A549 (cell line): ENCODE measurements around the gene ALKAL2. TPM values are rescaled to one million over a fixed set of nuclear protein-coding genes. Genes with fewer than 3 reads are reported as not detected.

Source experiments
- ATAC-seq, 2 experiments: fragments of 200-7000 bp in 1 of 2; fragments of >200 bp in 1 of 2; cut with Nextera tagmentation in 1 of 2; cut with Tn5 transposase in 1 of 2; 3 replicates each; pipeline versions ENCODE4 v1.8.0 to v1.9.1; 2018 to 2020; ENCODE audit warnings: mild to moderate bottlenecking in 1 of 2, moderate library complexity in 1 of 2
- CTCF ChIA-PET: fragments of 300-600 bp; sonication (Branson Sonifier 250); formaldehyde crosslinking; extraction: SDS; loops from one replicate; lab custom pipeline; 2021; ENCODE audit warnings: antibody characterized with exemption, inconsistent platforms; lab: Yijun Ruan, JAX
- POLR2A ChIA-PET: fragments of 350-600 bp; formaldehyde crosslinking; extraction: SDS; loops from one replicate; lab custom pipeline; 2021; ENCODE audit warnings: antibody characterized with exemption, inconsistent platforms; lab: Yijun Ruan, JAX
- DNase-seq, 2 experiments: peaks; one replicate each; pipeline versions ENCODE4 v3.0.0 to v3.0.0-alpha.2; 2011 to 2016; ENCODE audit warnings: low read depth in 1 of 2, low spot score in 1 of 2
- FAIRE-seq: peaks from 2 replicates; lab custom pipeline; 2011; peaks lifted over from hg19 to GRCh38; lab: Jason Lieb, UNC
- H3K27ac ChIP-seq, 2 experiments: fragments of >200 bp; sonication (Bioruptor Twin); formaldehyde crosslinking; 3 replicates each; pipeline ENCODE4 v1.5.1; 2016 to 2017
- H3K4me1 ChIP-seq: fragments of >200 bp; sonication (Bioruptor Twin); formaldehyde crosslinking; 3 replicates; pipeline ENCODE4 v1.6.1; 2016
- H3K4me2 ChIP-seq: fragments of >200 bp; sonication (Bioruptor Twin); formaldehyde crosslinking; 3 replicates; pipeline ENCODE4 v1.6.1; 2016
- H3K4me3 ChIP-seq: fragments of >200 bp; sonication (Bioruptor Twin); formaldehyde crosslinking; 3 replicates; pipeline ENCODE4 v1.5.1; 2016
- H3K9me3 ChIP-seq: fragments of >200 bp; sonication (Bioruptor Twin); formaldehyde crosslinking; 3 replicates; pipeline ENCODE4 v1.6.1; 2016
- BCL3 ChIP-seq: fragments of >200 bp; sonication (Bioruptor Twin); formaldehyde crosslinking; IDR thresholded peaks from 3 replicates; pipeline ENCODE4 v1.6.1; 2016
- BHLHE40 ChIP-seq: IDR thresholded peaks from 2 replicates; pipeline ENCODE4 v1.6.1; 2012; ENCODE audit warnings: low read depth, low read length, inconsistent platforms
- CEBPB ChIP-seq, 2 experiments: fragments of >200 bp in 1 of 2; sonication (Bioruptor Twin) in 1 of 2; formaldehyde crosslinking in 1 of 2; IDR thresholded peaks; 2 replicates each; pipeline ENCODE4 v1.6.1; 2012 to 2016
- CTCF ChIP-seq: fragments of >200 bp; sonication (Bioruptor Twin); formaldehyde crosslinking; IDR thresholded peaks from 3 replicates; pipeline ENCODE4 v1.5.1; 2016
- FOSB ChIP-seq: fragments of 250-450 bp; sonication (Bioruptor Pico); IDR thresholded peaks from 2 replicates; pipeline ENCODE4 v1.5.0; 2020; ENCODE audit warnings: mild to moderate bottlenecking, moderate library complexity
- FOXS1 ChIP-seq: fragments of 250-450 bp; sonication (Bioruptor Pico); IDR thresholded peaks from 2 replicates; pipeline ENCODE4 v1.5.0; 2020; ENCODE audit warnings: mild to moderate bottlenecking, moderate library complexity
- GATA3 ChIP-seq: IDR thresholded peaks from 2 replicates; pipeline ENCODE4 v1.6.1; 2012; ENCODE audit warnings: borderline replicate concordance
- HDAC2 ChIP-seq: fragments of 200-600 bp; sonication (generic); IDR thresholded peaks from 2 replicates; pipeline ENCODE4 v1.6.1; 2016
- HEYL ChIP-seq: fragments of 250-450 bp; sonication (Bioruptor Pico); IDR thresholded peaks from 2 replicates; pipeline ENCODE4 v1.8.0; 2021; ENCODE audit warnings: mild to moderate bottlenecking, moderate library complexity
- HOXA7 ChIP-seq: fragments of 250-450 bp; sonication (Bioruptor Pico); IDR thresholded peaks from 2 replicates; pipeline ENCODE4 v1.5.0; 2020; ENCODE audit warnings: mild to moderate bottlenecking, moderate library complexity
- HOXB5 ChIP-seq: fragments of 250-450 bp; sonication (Bioruptor Pico); IDR thresholded peaks from 2 replicates; pipeline ENCODE4 v1.5.0; 2020; ENCODE audit warnings: mild to moderate bottlenecking, moderate library complexity
- KDM1A ChIP-seq: fragments of 200-600 bp; sonication (generic); IDR thresholded peaks from 2 replicates; pipeline ENCODE4 v1.6.1; 2016; ENCODE audit warnings: low read depth, mild to moderate bottlenecking
- KDM5A ChIP-seq: fragments of 200-600 bp; sonication (generic); IDR thresholded peaks from 2 replicates; pipeline ENCODE4 v1.6.1; 2016; ENCODE audit warnings: antibody characterized with exemption, mild to moderate bottlenecking
- MAZ ChIP-seq: fragments of 150-350 bp; IDR thresholded peaks from 2 replicates; pipeline ENCODE4 v1.6.1; 2014; ENCODE audit warnings: antibody characterized with exemption, low read depth, low read length, borderline replicate concordance
- MYC ChIP-seq: IDR thresholded peaks from 2 replicates; pipeline ENCODE4 v1.6.1; 2012; ENCODE audit warnings: mild to moderate bottlenecking, inconsistent platforms, low read length, improper control_type of control experiment, borderline replicate concordance
- NPAS2 ChIP-seq: fragments of 250-450 bp; sonication (Bioruptor Pico); IDR thresholded peaks from 2 replicates; pipeline ENCODE4 v1.8.0; 2022; ENCODE audit warnings: mild to moderate bottlenecking, moderate library complexity, borderline replicate concordance
- NR3C1 ChIP-seq: fragments of >200 bp; sonication (Bioruptor Twin); formaldehyde crosslinking; IDR thresholded peaks from 3 replicates; pipeline ENCODE4 v1.6.1; 2017
- POLR2AphosphoS2 ChIP-seq: conservative IDR thresholded peaks from 2 replicates; pipeline ENCODE4 v1.6.1; 2012; ENCODE audit warnings: low read length, improper control_type of control experiment, inconsistent platforms
- RARB ChIP-seq: fragments of 250-450 bp; sonication (Bioruptor Pico); IDR thresholded peaks from 2 replicates; pipeline ENCODE4 v1.8.0; 2021; ENCODE audit warnings: mild to moderate bottlenecking, moderate library complexity
- RCOR1 ChIP-seq: fragments of 150-350 bp; IDR thresholded peaks from 2 replicates; pipeline ENCODE4 v1.6.1; 2014; ENCODE audit warnings: antibody characterized with exemption, low read length, low read depth
- RFX5 ChIP-seq: fragments of 450-650 bp; IDR thresholded peaks from 2 replicates; pipeline ENCODE4 v1.7.1; 2014; ENCODE audit warnings: antibody characterized with exemption, mild to moderate bottlenecking, moderate library complexity
- RNF2 ChIP-seq: fragments of 200-600 bp; sonication (generic); IDR thresholded peaks from 2 replicates; pipeline ENCODE4 v1.6.1; 2016; ENCODE audit warnings: low read depth, mild to moderate bottlenecking, antibody characterized with exemption, moderate library complexity, borderline replicate concordance
- SMC3 ChIP-seq: fragments of >200 bp; sonication (Bioruptor Twin); formaldehyde crosslinking; IDR thresholded peaks from 3 replicates; pipeline ENCODE4 v1.6.1; 2018; ENCODE audit warnings: inconsistent platforms
- SREBF2 ChIP-seq: fragments of 450-650 bp; IDR thresholded peaks from 2 replicates; pipeline ENCODE4 v1.6.1; 2014; ENCODE audit warnings: mild to moderate bottlenecking, moderate library complexity
- ZC3H11A ChIP-seq: fragments of 450-650 bp; IDR thresholded peaks from 2 replicates; pipeline ENCODE4 v1.6.1; 2014; ENCODE audit warnings: antibody characterized with exemption, mild to moderate bottlenecking
- ZSCAN20 ChIP-seq: fragments of 250-450 bp; sonication (Bioruptor Pico); IDR thresholded peaks from 2 replicates; pipeline ENCODE4 v1.8.0; 2022; ENCODE audit warnings: mild to moderate bottlenecking, moderate library complexity
- WGBS: methylation state at CpG from one replicate; pipeline ENCODE4 v1.1.6; 2017; ENCODE audit errors: missing lambda C conversion rate; 5-methylcytosine and 5-hydroxymethylcytosine counted together
- polyA plus RNA-seq, 4 experiments: library from polyadenylated mRNA; depleted of rRNA in 3 of 4; stranded (reverse); fragments of >200 nt; fragmentation: RNase III in 1 of 4; extraction: RNeasy Plus Mini Kit Qiagen cat#74134 plus additional on column Dnase treatment in 1 of 4; gene quantifications; 2 replicates in 3 of 4; 3 replicates in 1 of 4; pipeline ENCODE4 v1.2.3, GENCODE V29; 2011 to 2017
- TF ChIP-seq, protein P1 (sequence below): IDR thresholded peaks from 2 replicates; pipeline ENCODE4 v1.6.1; 2012
- TF ChIP-seq, protein P2 (sequence below): IDR thresholded peaks from 2 replicates; pipeline ENCODE4 v1.6.1; 2012

ALKAL2 gene
- polyA plus RNA-seq, 2 of the 4 experiments (the other 2 are of a cell fraction) = not detected

- TF ChIP-seq CTCF (no peak), ZC3H11A (no peak), HDAC2 (no peak), BCL3 (no peak), CEBPB (IDR thresholded peaks at IDR 0.05) (no peak), HEYL (no peak)
Measured at GRCh38 chr2:313991-314390, 26.1 kb upstream of the ALKAL2 start (continued).

DNA sequence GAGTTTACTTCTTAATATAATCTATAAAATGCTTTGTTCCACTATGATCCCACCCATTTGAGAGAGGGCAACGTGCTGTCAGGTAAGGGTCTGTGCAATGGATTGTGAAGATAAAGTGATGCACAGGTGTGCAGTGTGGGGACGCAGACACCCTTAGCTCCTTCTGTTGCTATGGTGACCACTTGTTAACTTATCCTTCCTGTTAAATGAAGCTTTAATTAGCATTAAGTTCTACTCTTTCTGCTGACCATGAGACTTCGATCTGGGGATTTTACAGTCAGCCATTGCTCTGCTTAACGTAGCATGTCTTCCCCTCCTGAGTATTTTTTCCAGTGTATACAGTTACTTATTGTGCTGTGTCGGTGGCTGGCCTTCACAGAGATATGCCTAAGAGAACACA is 23.1 kb upstream of the ALKAL2 start:
- FAIRE-seq = no peak
- no peak overlapping the region for H3K4me3 ChIP-seq
- DNase-seq = no peak
- TF ChIP-seq NR3C1 (no peak), HOXA7 (CRISPR knock-in tag) (no peak), SREBF2 (no peak), KDM5A (no peak), ZSCAN20 (CRISPR knock-in tag) (no peak), GATA3 (no peak), NPAS2 (no peak), RARB (no peak), POLR2AphosphoS2 (no peak), MAZ (no peak), RNF2 (no peak), BHLHE40 (no peak), CTCF (no peak), RFX5 (no peak), CEBPB (IDR thresholded peaks at IDR 0.05) (no peak), HOXB5 (CRISPR knock-in tag) (no peak)
- TF ChIP-seq, protein P1, sequence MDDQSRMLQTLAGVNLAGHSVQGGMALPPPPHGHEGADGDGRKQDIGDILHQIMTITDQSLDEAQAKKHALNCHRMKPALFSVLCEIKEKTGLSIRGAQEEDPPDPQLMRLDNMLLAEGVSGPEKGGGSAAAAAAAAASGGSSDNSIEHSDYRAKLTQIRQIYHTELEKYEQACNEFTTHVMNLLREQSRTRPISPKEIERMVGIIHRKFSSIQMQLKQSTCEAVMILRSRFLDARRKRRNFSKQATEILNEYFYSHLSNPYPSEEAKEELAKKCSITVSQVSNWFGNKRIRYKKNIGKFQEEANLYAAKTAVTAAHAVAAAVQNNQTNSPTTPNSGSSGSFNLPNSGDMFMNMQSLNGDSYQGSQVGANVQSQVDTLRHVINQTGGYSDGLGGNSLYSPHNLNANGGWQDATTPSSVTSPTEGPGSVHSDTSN = no peak
- 9% methylated on average over 5 of the region's 5 CpGs for WGBS
- H3K9me3 ChIP-seq = no peaks in the 10 kb centered on the region
- ChIA-PET POLR2A (no interaction called here), CTCF (interaction anchor here (0.7 kb wide), 1 partner anchor 21 kb away, joined by 3 read pairs; no protein-coding TSS in a partner anchor)
- no peaks in the 10 kb centered on the region for H3K4me1 ChIP-seq
- no peak for ATAC-seq
- H3K27ac ChIP-seq = no peak overlapping the region
- H3K4me2 ChIP-seq = no peak overlapping the region

DNA sequence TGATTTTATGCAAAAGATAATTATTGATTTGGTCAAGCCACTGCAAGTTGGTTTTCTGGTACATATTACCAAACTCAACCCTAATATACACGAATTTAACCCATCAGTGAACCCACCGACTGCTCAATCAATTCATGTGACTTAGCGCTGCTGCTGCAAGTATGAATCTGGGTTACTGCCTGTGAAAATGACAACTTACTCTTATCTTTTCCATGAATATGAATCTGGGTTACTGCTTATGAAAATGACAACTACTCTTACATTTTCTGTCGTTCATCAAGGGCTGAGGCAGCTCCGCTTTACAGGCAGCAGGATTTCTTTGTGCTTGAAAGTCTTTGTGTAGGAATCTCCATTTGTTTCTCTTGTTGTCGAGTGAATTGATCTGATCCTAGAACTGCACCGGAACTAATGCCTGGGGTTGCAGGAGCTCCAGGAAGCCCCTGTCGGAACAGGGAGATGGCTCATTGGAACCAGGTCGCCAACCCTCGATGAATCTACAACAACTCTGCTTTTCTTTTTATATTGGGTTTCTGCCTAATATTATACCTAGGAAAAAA is 22.1 kb upstream of the ALKAL2 start:
- Histone ChIP-seq H3K4me3 (no peak overlapping the region), H3K4me1 (no peaks in the 10 kb centered on the region), H3K27ac (no peak overlapping the region), H3K4me2 (no peak overlapping the region), H3K9me3 (no peaks in the 10 kb centered on the region; the same call in 2 of the 3 replicates)
- ATAC-seq (no peak), FAIRE-seq (no peak), DNase-seq (no peak)
- TF ChIP-seq KDM1A (no peak), FOSB (no peak), HDAC2 (no peak), FOXS1 (CRISPR knock-in tag) (no peak), SMC3 (no peak), MYC (no peak), RCOR1 (no peak)
- TF ChIP-seq, protein P2, sequence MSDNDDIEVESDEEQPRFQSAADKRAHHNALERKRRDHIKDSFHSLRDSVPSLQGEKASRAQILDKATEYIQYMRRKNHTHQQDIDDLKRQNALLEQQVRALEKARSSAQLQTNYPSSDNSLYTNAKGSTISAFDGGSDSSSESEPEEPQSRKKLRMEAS = no peak
- CTCF ChIA-PET = no interaction called here
- POLR2A ChIA-PET = no interaction called here
- WGBS = 51% methylated on average over 10 of the region's 10 CpGs
